ENCODE results near the gene MKX.

The MKX gene

GRCh38 chr10:27716521-27716920 is 29.1 kb downstream of the MKX start:
- H3K4me1 Mint-ChIP-seq = no peaks in the 10 kb centered on the region
- H3K27me3 Mint-ChIP-seq = peaks cover 17% of the 10 kb centered on the region
- H3K4me3 Mint-ChIP-seq = no peak overlapping the region
- no peak overlapping the region for H3K27ac Mint-ChIP-seq
- no peaks in the 10 kb centered on the region for H3K36me3 Mint-ChIP-seq
- H3K9me3 Mint-ChIP-seq = no peaks in the 10 kb centered on the region

GRCh38 chr10:27715505-27715904 is 30.1 kb downstream of the MKX start:
- peaks cover 14% of the 10 kb centered on the region for H3K27me3 Mint-ChIP-seq
- no peak overlapping the region for H3K4me3 Mint-ChIP-seq
- no peaks in the 10 kb centered on the region for H3K36me3 Mint-ChIP-seq

GRCh38 chr10:27714349-27714748 is 31.3 kb downstream of the MKX start:
- H3K4me1 Mint-ChIP-seq = no peaks in the 10 kb centered on the region
- no peaks in the 10 kb centered on the region for H3K36me3 Mint-ChIP-seq
- no peak overlapping the region for H3K4me3 Mint-ChIP-seq
- H3K27ac Mint-ChIP-seq = no peak overlapping the region
- H3K9me3 Mint-ChIP-seq = no peaks in the 10 kb centered on the region
- H3K27me3 Mint-ChIP-seq = peaks cover 8% of the 10 kb centered on the region

More at GRCh38 chr10:27715505-27715904, 30.1 kb downstream of the MKX start:
- Mint-ChIP-seq H3K4me1 (no peaks in the 10 kb centered on the region), H3K27ac (no peak overlapping the region), H3K9me3 (no peaks in the 10 kb centered on the region)

- Mint-ChIP-seq H3K4me3 (no peak overlapping the region), H3K4me1 (no peaks in the 10 kb centered on the region), H3K36me3 (no peaks in the 10 kb centered on the region), H3K9me3 (no peaks in the 10 kb centered on the region), H3K27me3 (peaks cover 8% of the 10 kb centered on the region), H3K27ac (no peak overlapping the region)
Measured at GRCh38 chr10:27713941-27714340, 31.7 kb downstream of the MKX start.

- no peaks in the 10 kb centered on the region for H3K4me1 Mint-ChIP-seq
- no peaks in the 10 kb centered on the region for H3K9me3 Mint-ChIP-seq
- H3K27me3 Mint-ChIP-seq = peaks cover 1% of the 10 kb centered on the region
- H3K4me3 Mint-ChIP-seq = no peak overlapping the region
- H3K27ac Mint-ChIP-seq = no peak overlapping the region
- no peaks in the 10 kb centered on the region for H3K36me3 Mint-ChIP-seq
Measured at GRCh38 chr10:27710014-27710413, 35.6 kb downstream of the MKX start.

GRCh38 chr10:27709304-27709703 is 36.3 kb downstream of the MKX start:
- no peak overlapping the region for H3K4me3 Mint-ChIP-seq
- H3K27ac Mint-ChIP-seq = no peak overlapping the region

GRCh38 chr10:27701938-27702537 is 43.6 kb downstream of the MKX start:
- Mint-ChIP-seq H3K9me3 (no peaks in the 10 kb centered on the region), H3K27me3 (peaks cover 14% of the 10 kb centered on the region), H3K36me3 (no peaks in the 10 kb centered on the region), H3K27ac (no peak overlapping the region), H3K4me1 (no peaks in the 10 kb centered on the region), H3K4me3 (no peak overlapping the region)

More at GRCh38 chr10:27709304-27709703, 36.3 kb downstream of the MKX start:
- Mint-ChIP-seq H3K9me3 (no peaks in the 10 kb centered on the region), H3K27me3 (no peaks in the 10 kb centered on the region), H3K4me1 (no peaks in the 10 kb centered on the region), H3K36me3 (no peaks in the 10 kb centered on the region)

- Mint-ChIP-seq H3K36me3 (no peaks in the 10 kb centered on the region), H3K9me3 (no peaks in the 10 kb centered on the region)
Measured at GRCh38 chr10:27699776-27700175, 45.8 kb downstream of the MKX start.

GRCh38 chr10:27698961-27699360 is 46.7 kb downstream of the MKX start:
- H3K27me3 Mint-ChIP-seq = peaks cover 16% of the 10 kb centered on the region

More at GRCh38 chr10:27699776-27700175, 45.8 kb downstream of the MKX start:
- Mint-ChIP-seq H3K4me3 (no peak overlapping the region), H3K27me3 (peaks cover 16% of the 10 kb centered on the region), H3K4me1 (no peaks in the 10 kb centered on the region), H3K27ac (no peak overlapping the region)

GRCh38 chr10:27696466-27696865 is 49.2 kb downstream of the MKX start:
- H3K27me3 Mint-ChIP-seq = peaks cover 13% of the 10 kb centered on the region
- H3K27ac Mint-ChIP-seq = no peak overlapping the region
- H3K36me3 Mint-ChIP-seq = no peaks in the 10 kb centered on the region
- H3K9me3 Mint-ChIP-seq = no peaks in the 10 kb centered on the region
- H3K4me1 Mint-ChIP-seq = no peaks in the 10 kb centered on the region
- H3K4me3 Mint-ChIP-seq = no peak overlapping the region

More at GRCh38 chr10:27698961-27699360, 46.7 kb downstream of the MKX start:
- H3K27ac Mint-ChIP-seq = no peak overlapping the region
- no peak overlapping the region for H3K4me3 Mint-ChIP-seq
- H3K9me3 Mint-ChIP-seq = no peaks in the 10 kb centered on the region
- H3K4me1 Mint-ChIP-seq = no peaks in the 10 kb centered on the region
- H3K36me3 Mint-ChIP-seq = no peaks in the 10 kb centered on the region

GRCh38 chr10:27695706-27696105 is 49.9 kb downstream of the MKX start:
- H3K27ac Mint-ChIP-seq = no peak overlapping the region
- H3K36me3 Mint-ChIP-seq = no peaks in the 10 kb centered on the region
- peaks cover 13% of the 10 kb centered on the region for H3K27me3 Mint-ChIP-seq
- H3K9me3 Mint-ChIP-seq = no peaks in the 10 kb centered on the region
- no peak overlapping the region for H3K4me3 Mint-ChIP-seq
- H3K4me1 Mint-ChIP-seq = no peaks in the 10 kb centered on the region

GRCh38 chr10:27695088-27695487 is 50.5 kb downstream of the MKX start:
- H3K27me3 Mint-ChIP-seq = peaks cover 13% of the 10 kb centered on the region
- H3K9me3 Mint-ChIP-seq = no peaks in the 10 kb centered on the region
- no peaks in the 10 kb centered on the region for H3K36me3 Mint-ChIP-seq
- no peaks in the 10 kb centered on the region for H3K4me1 Mint-ChIP-seq
- H3K4me3 Mint-ChIP-seq = no peak overlapping the region
- H3K27ac Mint-ChIP-seq = no peak overlapping the region

- Mint-ChIP-seq H3K27ac (no peak overlapping the region), H3K4me3 (no peak overlapping the region), H3K9me3 (no peaks in the 10 kb centered on the region), H3K27me3 (peaks cover 16% of the 10 kb centered on the region), H3K36me3 (no peaks in the 10 kb centered on the region), H3K4me1 (no peaks in the 10 kb centered on the region)
Measured at GRCh38 chr10:27692663-27693062, 53.0 kb downstream of the MKX start.

GRCh38 chr10:27688991-27689390 is 56.6 kb downstream of the MKX start:
- Mint-ChIP-seq H3K4me1 (no peaks in the 10 kb centered on the region), H3K27me3 (peaks cover 13% of the 10 kb centered on the region), H3K27ac (no peak overlapping the region), H3K36me3 (no peaks in the 10 kb centered on the region), H3K9me3 (no peaks in the 10 kb centered on the region), H3K4me3 (no peak overlapping the region)

- no peaks in the 10 kb centered on the region for H3K36me3 Mint-ChIP-seq
- H3K4me3 Mint-ChIP-seq = no peak overlapping the region
- H3K9me3 Mint-ChIP-seq = no peaks in the 10 kb centered on the region
- no peaks in the 10 kb centered on the region for H3K4me1 Mint-ChIP-seq
- H3K27me3 Mint-ChIP-seq = peaks cover 13% of the 10 kb centered on the region
- no peak overlapping the region for H3K27ac Mint-ChIP-seq
Measured at GRCh38 chr10:27688276-27688675, 57.3 kb downstream of the MKX start.

- peaks cover 10% of the 10 kb centered on the region for H3K27me3 Mint-ChIP-seq
- H3K9me3 Mint-ChIP-seq = no peaks in the 10 kb centered on the region
- H3K27ac Mint-ChIP-seq = no peak overlapping the region
Measured at GRCh38 chr10:27687743-27688142, 57.9 kb downstream of the MKX start.

GRCh38 chr10:27687326-27687725 is 58.3 kb downstream of the MKX start:
- no peaks in the 10 kb centered on the region for H3K9me3 Mint-ChIP-seq
- peaks cover 10% of the 10 kb centered on the region for H3K27me3 Mint-ChIP-seq
- H3K27ac Mint-ChIP-seq = no peak overlapping the region
- H3K4me3 Mint-ChIP-seq = no peak overlapping the region
- H3K36me3 Mint-ChIP-seq = no peaks in the 10 kb centered on the region
- no peaks in the 10 kb centered on the region for H3K4me1 Mint-ChIP-seq

More at GRCh38 chr10:27687743-27688142, 57.9 kb downstream of the MKX start:
- Mint-ChIP-seq H3K36me3 (no peaks in the 10 kb centered on the region), H3K4me3 (no peak overlapping the region), H3K4me1 (no peaks in the 10 kb centered on the region)
